GM21737 (cell line): ENCODE data around the gene HSF2.

ENCODE experiments used
- ATAC-seq: cut with Tn5 transposase; IDR thresholded peaks from one replicate; pipeline ENCODE4 v1.9.1; 2021; ENCODE audit warnings: mild to moderate bottlenecking, moderate library complexity; ENCODE audit not compliant: unreplicated experiment

The HSF2 gene, protein sequence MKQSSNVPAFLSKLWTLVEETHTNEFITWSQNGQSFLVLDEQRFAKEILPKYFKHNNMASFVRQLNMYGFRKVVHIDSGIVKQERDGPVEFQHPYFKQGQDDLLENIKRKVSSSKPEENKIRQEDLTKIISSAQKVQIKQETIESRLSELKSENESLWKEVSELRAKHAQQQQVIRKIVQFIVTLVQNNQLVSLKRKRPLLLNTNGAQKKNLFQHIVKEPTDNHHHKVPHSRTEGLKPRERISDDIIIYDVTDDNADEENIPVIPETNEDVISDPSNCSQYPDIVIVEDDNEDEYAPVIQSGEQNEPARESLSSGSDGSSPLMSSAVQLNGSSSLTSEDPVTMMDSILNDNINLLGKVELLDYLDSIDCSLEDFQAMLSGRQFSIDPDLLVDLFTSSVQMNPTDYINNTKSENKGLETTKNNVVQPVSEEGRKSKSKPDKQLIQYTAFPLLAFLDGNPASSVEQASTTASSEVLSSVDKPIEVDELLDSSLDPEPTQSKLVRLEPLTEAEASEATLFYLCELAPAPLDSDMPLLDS

DNA sequence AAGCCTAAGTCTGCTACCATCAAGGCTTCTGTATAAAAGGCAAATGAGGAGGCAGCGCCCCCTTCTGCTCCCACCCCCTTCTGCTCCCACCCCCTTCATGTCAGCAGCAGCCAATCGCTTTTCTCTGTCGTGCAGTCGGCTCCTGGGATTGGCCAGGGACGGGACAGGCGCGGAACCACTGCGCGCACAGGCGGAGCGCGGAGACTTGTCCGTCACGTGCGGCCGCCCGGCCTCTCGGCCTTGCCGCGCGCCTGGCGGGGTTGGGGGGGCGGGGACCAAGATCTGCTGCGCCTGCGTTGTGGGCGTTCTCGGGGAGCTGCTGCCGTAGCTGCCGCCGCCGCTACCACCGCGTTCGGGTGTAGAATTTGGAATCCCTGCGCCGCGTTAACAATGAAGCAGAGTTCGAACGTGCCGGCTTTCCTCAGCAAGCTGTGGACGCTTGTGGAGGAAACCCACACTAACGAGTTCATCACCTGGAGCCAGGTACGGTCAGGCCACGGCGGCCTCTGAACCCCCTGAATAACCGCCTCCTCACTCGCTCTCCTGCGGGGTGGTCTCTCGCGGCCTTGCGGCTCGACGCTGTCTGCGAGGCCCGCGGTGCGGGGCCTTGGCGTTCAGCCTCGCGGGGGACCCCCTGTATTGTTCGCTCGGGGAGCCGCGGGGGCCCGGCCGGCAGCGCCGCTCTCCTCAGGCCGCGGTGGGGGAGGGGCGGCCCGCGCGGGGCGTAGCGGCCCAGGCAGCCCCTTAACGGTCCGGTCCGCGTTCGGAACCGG lies at the start of gene HSF2:
TSS of gene HSF2 (plus strand) at position 305 of the 773 bp plus-strand sequence. CDS start at position 391, 86 bp downstream.
- ATAC-seq, result peak; percentile 99

DNA sequence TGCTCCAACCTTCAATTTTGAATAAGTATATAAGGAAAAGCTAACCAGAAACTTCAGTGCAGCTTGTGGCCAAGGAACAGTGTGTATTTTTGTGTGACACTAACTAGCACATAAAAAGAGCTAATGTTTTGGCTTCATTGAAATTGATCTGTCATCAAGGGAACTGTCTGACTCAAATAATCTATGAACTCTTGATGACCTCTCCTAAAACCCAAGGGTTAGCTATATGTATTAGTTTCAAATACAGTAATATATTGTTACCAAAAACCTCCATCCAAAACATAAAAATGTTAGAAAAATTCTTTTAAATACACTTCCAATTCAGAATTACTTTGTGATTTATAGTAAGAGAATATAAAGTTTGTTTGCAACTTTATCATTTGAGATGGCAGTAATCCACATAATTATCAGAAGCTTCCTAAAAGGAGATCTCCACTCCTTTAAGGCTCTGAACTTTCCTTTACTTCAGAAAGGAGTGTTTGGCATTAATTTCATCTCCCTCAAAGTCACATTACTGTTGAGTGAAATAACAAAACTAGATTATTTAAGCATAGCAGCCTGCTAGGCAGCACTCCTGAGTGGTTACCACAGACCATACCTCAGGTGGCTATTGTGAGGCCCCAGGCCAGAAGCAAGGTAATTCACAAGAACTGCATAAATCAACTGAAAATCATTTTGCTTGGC lies 46.3 kb upstream of the HSF2 start:
- ATAC-seq, result no peak

DNA sequence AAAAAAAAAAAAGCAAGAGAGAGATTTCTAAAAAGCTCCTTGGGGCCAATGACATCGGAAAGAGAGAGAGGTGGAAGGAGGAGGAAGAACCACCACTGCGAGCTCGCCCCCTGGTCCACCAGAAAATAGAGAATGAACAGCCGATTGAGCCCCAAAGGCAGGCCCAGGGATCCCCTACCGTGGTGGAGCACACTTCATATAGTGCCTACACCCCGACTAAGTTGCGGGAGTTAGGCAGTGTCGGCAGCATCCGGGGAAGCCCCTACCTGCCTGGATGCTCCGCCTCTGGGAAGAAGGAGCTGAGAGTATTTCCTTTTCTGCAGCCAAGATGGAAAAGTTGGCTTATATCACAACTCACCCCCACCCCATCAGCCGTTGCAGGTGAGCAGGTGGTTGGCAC lies 38.6 kb upstream of the HSF2 start:
- no peak for ATAC-seq

DNA sequence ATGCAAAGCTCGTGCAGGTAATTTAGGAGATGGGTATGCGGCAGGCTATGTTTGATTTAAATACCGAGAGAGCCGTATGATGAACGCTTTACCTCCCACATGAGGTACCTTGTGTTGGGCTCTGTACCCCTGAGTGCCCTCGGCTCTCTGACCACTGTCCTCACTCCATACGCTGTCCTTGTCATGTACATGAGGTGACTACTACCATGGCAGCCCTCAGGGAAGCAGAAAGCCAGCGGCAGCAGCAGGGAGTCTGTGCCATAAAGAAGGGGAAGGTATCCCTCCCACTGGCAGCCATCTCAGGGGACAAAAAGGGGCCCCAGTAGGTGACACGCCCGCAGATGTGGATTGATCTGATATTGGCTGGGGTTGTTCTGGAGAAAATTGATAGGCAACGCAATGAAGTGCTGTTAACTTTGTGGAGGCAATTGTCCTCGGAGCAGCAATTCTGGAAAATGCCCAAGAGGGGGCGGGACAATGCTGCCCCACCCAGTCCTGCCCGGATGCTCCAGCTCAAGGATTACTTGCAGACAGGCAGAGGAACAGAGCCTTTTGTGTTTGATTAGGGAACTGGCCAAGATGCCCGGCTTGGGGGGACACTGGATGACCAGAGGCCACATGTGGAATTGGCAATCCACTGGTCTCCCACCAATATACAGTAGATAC lies 38.0 kb upstream of the HSF2 start:
- ATAC-seq, result no peak

DNA sequence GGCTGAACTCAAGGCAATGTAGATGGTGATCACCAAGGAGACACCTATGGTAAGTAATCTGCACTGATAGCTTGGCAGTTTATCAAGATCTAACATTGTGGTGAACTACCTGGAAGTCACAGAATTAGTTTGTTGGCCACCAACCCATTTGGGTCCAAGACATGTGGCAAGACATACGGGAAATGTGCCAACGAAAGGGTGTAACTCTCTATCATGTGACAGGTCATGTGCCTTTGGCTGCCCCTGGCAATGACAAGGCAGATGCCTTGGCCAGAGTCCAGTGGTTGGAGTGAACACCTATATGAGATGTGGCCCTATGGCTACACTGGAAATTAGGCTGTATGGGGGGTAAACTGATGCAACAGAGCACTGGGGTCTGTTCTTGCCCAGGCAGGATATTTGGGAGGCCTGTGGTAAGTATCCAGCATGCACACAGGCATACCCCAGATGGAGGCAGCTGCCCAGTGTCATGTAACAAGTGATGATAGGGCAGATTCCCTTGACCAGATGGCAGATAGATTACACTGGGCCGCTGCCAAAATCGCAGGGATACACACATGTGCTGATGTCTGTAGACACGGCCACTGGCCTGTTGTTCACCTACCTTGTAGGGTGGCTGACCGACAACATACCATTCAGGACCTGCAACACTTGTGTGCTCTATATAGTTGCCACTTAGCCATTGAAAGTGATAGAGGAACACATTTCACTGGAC lies 35.5 kb upstream of the HSF2 start:
- no peak for ATAC-seq

DNA sequence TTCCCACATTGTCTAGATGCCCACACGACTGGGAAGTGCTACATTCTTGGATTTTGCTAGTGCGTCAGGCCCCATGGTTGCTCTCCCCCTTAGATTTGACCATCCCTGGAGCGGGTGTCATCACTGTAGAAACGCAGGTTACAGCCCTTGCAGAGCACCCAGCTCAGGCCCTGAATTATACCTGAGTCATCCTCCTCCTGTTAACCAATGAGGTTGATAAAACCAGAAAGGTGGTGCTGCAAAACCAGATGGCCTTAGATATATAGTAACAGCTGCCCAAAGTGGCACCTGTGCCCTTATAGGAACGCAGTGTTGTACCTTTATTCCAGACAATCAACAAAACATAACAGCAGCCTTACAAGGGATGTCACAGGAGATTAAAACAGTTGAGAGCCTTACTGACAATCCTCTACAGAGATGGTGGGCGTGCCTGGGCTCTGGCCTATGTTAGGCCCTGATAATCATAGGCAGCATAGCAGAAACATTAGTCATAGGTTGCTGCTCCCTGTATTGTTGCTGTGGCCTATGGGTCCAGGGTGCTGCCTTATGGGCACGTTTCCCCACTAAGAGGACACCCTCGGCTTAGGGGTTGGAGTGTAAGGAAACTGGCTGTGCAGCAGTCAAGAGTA lies 33.6 kb upstream of the HSF2 start:
- no peak for ATAC-seq

DNA sequence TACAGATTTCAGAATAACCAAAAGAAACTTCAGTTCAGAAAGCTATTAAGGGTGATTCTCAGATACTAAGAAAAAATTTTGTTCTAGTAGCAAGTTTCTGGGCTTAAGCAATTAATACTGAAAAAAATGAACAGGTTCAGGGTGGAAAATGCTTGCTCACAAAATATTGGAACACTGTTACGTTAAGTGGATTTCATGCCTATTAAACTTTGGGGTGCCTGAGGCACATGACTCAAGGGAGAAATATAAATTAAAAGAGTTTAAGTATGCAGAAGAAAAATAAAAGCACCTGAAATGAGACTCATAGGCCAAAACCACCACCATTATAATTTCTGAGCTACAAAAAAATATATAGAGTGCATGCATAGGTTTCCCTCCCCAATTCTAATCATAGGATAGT lies 32.3 kb upstream of the HSF2 start:
- no peak for ATAC-seq

DNA sequence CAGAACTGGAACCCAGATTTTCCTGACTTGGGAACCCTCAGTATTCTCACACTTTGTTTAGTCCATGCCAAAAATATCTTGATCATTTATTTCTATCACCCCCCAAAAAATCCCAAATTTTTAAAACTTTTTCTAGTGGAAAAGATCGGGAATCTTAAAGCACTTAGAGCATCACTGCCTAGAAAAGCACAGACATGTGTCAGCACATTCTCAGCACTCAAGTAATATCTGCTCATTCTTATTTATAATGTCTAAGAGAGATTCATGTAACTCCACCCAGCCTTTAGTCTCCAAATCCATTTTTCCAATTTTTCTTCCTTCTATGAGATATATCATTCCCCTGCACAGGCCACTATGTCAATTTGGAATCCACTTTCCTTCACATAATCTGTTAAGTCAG lies 29.9 kb upstream of the HSF2 start:
- ATAC-seq, result no peak

DNA sequence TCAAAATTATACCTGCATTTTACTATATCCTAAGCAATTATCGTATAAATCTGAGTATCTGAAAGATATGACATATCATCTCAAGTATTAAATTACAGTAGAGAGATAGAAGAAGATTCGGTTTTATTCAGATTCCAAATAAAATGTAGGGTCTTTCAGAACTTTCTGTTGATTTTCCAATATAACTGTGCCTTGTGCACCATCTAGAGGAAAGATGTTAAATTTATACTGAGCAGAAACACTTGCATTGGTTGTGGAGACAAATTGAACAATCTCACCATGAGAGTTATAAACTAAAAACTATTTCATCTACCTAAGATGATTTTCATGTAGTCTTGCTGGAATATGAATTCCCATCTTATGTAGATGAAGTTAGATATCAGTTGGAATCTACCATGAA lies 26.8 kb upstream of the HSF2 start:
- no peak for ATAC-seq

DNA sequence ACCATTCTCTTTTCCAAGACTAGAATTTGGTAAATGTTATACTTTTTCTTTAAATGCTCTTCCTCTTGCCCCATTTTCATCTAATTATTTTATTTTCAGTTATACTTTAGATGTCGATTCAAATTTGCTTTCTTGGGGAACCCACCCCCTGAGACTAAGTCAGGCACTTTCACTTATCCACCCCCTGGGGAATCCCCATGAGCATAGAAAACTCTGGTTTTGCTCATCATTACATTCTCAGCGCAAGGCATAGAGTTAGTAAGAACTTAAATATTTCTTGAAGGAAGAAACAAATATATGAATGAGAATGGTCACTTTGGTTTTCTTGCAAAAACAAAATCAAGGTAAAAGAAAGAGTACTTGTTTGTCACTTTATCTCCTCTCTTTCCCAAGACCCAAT lies 25.1 kb upstream of the HSF2 start:
- ATAC-seq, result no peak

DNA sequence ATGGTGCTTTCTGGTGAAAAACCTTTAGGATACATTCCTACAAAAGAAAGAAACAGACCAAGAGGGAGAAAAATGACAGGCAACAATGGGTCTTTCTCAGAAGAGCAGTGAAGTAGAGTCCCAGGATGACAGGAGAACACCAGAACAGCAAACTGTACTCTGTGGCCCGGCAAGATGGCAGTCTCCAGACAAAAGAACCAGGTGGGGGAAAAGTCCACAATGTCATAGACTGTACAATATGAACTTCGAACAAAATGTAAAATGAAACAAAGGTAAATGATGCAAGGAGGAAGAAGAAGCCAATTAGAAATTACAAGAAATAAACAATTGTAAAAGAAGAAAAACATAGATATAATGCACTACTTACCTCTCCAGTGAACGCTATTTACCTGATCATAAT lies 23.2 kb upstream of the HSF2 start:
- no peak for ATAC-seq

DNA sequence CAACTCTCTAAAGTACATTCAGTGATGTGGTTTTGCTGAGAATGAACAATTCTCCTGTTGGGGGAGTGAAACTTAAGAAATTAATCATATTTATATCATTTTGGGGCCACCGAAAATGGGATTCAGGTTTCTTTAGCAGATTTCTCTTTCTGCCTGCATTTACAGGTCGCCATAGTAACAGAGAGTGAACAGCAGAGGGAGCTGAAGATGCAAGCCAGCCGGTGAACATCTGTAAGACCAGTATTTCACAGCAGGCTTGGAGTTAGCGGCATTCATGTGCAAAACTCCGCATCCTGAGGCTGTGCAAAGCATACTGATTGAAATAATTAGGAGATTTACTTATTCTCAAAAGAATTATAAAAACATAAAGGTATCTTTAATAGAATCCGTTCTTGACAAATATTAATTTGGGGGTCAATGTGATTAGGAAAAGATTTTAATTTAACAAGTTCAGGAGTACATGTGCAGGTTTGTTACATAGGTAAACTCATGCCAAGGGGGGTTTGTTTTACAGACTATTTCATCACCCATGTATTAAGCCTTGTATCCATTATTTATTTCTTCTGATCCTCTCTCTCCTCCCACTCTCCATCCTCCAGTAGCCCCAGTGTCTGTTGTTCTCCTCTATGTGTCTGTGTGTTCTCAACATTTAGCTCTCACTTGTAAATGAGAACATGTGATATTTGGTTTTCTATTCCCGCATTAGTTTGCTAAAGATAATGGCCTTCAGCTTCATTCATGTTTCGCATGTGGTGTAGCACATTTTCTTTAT lies 17.8 kb upstream of the HSF2 start:
- peak; percentile 99 for ATAC-seq

DNA sequence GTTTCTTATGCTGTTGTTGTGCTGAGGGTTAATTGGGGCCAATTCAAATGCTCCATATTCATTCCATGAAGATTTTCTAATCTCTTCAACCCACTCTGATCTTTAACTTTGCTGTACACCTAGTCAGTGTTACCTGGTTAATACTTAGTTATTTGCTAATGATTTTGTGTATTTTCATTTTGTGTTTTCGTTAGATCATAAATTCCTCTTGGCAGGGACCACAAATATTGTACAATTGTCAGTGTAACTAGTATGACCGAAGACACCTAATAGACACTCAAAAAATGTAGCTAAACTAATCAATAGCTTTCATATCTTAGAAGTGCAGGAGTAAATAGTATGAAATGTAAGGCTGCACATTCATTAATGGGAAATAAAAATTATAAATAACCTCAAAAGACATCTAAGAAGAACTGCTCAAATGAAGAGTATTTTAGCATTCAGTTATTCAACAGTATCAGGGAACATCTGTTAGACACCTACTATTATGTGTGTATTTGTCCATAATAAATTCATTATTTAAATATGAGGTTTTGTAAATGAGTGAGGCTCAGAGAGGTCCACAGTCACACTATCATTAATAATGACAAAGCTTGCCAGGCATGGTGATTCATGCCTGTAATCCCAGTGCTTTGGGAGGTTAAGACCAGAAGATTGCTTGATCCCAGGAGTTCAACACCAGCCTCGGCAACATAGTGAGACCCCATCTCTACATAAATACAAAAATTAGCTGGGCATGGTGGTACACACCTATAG lies 13.4 kb upstream of the HSF2 start:
- no peak for ATAC-seq

DNA sequence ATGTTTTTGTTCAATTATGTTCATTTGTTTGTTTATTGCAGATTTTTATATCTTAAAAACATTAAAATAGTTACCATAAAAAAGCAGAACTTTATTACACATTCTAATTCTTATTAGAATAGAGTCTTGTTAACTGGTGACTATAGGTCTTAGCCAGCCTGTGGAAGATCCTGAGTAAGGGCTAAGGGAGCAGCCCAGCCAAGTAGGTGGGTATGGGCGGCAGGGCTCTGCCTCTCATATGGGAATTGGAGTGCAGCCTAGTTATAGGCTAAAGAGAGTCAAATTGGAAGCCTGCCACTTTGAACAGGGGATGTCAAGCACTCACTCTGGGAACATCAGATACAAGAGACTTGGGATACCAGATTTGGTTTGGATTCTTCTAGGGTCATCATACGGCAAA lies 10.5 kb upstream of the HSF2 start:
- no peak for ATAC-seq

DNA sequence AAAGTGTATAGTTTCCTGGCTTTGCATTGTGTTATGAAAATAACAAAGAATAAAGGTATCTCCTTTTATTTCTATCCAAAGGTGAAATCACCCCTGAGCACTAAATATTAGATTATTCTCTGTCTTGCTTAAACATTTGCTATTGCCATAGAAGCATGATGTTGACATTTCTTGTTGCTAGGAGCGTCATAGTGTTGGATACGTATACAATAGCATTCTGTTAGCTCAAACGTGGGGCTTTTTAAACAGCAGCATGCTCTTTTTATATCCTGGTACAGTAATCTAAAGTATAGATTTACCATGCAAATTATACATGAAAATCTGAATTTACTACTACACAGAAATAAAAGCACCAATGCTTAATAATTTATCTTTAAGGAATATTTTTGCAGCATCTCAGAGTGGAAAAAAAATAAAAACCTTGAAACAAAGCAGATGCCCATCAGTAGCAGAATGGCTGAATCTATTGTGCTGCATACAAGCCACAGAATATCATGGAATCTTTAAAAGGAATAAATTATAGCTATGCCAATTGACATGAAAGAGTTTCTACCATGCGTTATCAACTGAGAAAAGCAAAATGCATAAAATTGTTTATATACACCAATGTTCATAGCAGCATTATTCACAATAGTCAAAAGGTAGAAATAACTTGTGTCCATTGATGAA lies 9.6 kb upstream of the HSF2 start:
- ATAC-seq, result no peak

DNA sequence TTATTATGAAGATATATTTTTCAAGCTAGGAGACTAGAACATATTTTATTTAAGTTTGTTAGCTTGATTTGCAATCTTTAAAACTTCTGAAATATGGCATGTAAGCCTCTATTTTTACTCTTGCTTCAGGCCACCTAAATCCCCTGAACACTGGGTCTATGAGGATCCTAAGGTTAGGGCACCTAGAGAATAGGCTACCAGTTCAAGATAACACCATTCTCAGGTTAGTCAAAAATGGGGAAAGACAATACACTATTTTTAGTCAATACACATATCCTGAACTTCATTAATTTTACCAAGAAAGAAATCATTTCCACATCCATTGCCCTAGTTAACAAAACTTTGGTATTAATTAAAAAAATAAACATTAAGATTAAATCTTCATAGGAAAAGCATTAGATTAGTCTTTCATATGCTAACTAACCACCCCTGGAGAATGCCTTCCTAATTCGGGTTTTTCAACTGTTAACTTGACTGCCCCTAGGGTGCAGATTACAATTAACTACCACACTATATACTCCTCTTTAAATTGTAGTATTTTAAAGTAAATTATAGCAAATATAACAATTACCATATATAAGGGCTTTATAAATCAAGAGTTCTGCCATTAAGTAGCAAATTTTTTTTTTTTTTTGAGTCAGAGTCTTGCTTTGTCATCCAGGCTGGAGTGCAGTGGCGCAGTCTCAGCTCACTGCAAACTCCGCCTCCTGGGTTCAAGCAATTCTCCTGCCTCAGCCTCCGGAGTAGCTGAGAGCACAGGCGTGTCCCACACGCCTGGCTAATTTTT lies 6.7 kb upstream of the HSF2 start:
- ATAC-seq, result no peak

DNA sequence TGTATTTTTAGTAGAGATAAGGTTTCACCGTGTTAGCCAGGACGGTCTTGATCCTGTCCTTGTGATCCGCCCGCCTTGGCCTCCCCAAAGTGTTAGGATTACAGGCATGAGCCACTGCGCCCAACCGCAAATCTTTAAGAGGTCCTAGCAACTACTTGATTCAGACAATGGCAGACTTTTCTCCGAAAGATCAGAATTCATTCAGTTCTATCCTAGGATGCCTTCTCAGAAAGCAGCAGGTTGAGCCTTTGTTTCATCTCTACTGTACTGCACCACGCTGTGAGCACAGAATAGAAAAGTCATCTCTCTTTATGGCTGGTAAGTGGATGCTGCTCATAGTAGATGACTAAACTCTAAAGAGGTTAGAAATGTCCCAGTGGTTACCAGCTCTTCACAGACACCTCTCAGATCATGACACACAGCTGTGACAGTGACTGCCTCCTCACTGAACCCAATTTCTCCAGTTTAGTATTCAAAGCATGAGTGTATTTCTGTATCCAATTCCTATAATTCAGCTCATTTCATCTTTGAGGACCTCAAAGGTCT lies 6.0 kb upstream of the HSF2 start:
- no peak for ATAC-seq
